Ishikawa (cell line): ENCODE measurements around the gene TUBB1.

Experiments
- MAX ChIP-seq: IDR thresholded peaks from 2 replicates; pipeline ENCODE4 v1.6.1; 2012
- REST ChIP-seq: IDR thresholded peaks from 2 replicates; pipeline ENCODE4 v1.6.1; 2012; ENCODE audit warnings: low read depth, mild to moderate bottlenecking

- TF ChIP-seq REST (no peak), MAX (no peak)
Measured at GRCh38 chr20:58993332-58994248, 25.6 kb upstream of the TUBB1 start.
